Spleen (tissue), 11 donors: ENCODE measurements around the gene STK17A. TPM values are rescaled to one million over a fixed set of nuclear protein-coding genes. Genes with fewer than 3 reads are reported as not detected.

Experiments
- DNase-seq: peaks from one replicate; pipeline ENCODE4 v3.0.0-alpha.2; 2020
- H3K27ac ChIP-seq, 8 donors: fragments of 200-600 bp; sonication (generic) in 7 of 8; 1 replicate in 4 of 8; 2 replicates in 4 of 8; pipeline versions ENCODE4 v1.5.0 to v1.8.0; 2016 to 2021; ENCODE audit warnings: inconsistent platforms in 4 of 8, mild to moderate bottlenecking in 4 of 8, moderate library complexity in 1 of 8
- H3K27me3 ChIP-seq, 7 donors: fragments of 200-600 bp; sonication (generic) in 6 of 7; replicated peaks in 1 of 7; 1 replicate in 4 of 7; 2 replicates in 3 of 7; pipeline versions ENCODE4 v1.5.0 to v1.8.0; 2016 to 2021; ENCODE audit warnings: inconsistent platforms in 3 of 7, mild to moderate bottlenecking in 1 of 7
- H3K36me3 ChIP-seq, 6 donors: fragments of 200-600 bp; sonication (generic) in 5 of 6; 1 replicate in 4 of 6; 2 replicates in 2 of 6; pipeline versions ENCODE4 v1.5.0 to v1.8.0; 2016 to 2021; ENCODE audit warnings: inconsistent platforms in 2 of 6
- H3K4me1 ChIP-seq, 6 donors: fragments of 200-600 bp; sonication (generic) in 5 of 6; 1 replicate in 3 of 6; 2 replicates in 3 of 6; pipeline versions ENCODE4 v1.5.0 to v1.8.0; 2016 to 2021; ENCODE audit warnings: inconsistent platforms in 3 of 6
- H3K4me3 ChIP-seq, 8 donors: fragments of 200-600 bp; sonication (generic) in 7 of 8; 1 replicate in 4 of 8; 2 replicates in 4 of 8; pipeline versions ENCODE4 v1.5.0 to v1.8.0; 2016 to 2021; ENCODE audit warnings: inconsistent platforms in 4 of 8, mild to moderate bottlenecking in 4 of 8, moderate library complexity in 2 of 8
- H3K9me3 ChIP-seq, 8 donors: fragments of 200-600 bp; sonication (generic) in 7 of 8; 1 replicate in 4 of 8; 2 replicates in 4 of 8; pipeline versions ENCODE4 v1.5.0 to v1.8.0; 2016 to 2021; ENCODE audit warnings: inconsistent platforms in 4 of 8
- CTCF ChIP-seq, 11 experiments: fragments of 200-600 bp in 7 of 11; fragments of 450-650 bp in 4 of 11; sonication (generic) in 4 of 11; IDR thresholded peaks in 8 of 11; conservative IDR thresholded peaks in 3 of 11; 1 replicate in 7 of 11; 2 replicates in 4 of 11; pipeline versions ENCODE4 v1.4.0 to v1.8.0; 2016 to 2021; ENCODE audit warnings: antibody characterized with exemption in 11 of 11, inconsistent platforms in 4 of 11, mild to moderate bottlenecking in 1 of 11
- POLR2A ChIP-seq, 3 donors: fragments of 450-650 bp; IDR thresholded peaks; one replicate each; pipeline ENCODE4 v1.5.1; 2017; ENCODE audit warnings: antibody characterized with exemption in 3 of 3, mild to moderate bottlenecking in 1 of 3
- POLR2AphosphoS5 ChIP-seq, 3 donors: sonication (generic); formaldehyde crosslinking; IDR thresholded peaks; one replicate each; pipeline ENCODE4 v1.5.1; 2017; ENCODE audit warnings: antibody characterized with exemption in 3 of 3
- WGBS, 5 donors: extraction: QIAGEN DNeasy Blood & Tissue Kit in 3 of 5; methylation state at CpG; one replicate each; pipeline versions ENCODE4 v1.1.5 to v1.1.7; 2013 to 2018; 5-methylcytosine and 5-hydroxymethylcytosine counted together
- intact Hi-C: fragments of 100-400 bp; cut with DNase I; formaldehyde crosslinking; loops from one replicate; pipeline ENCODE4 v1.15.0; 2023; ENCODE audit warnings: low total_unique reads
- polyA plus RNA-seq, 3 donors: library from polyadenylated mRNA; stranded (reverse); fragments of 200-250 nt; gene quantifications; one replicate each; pipeline ENCODE4 v1.2.1, GENCODE V29; 2013
- total RNA-seq, 7 donors: library from RNA; depleted of rRNA in 3 of 7; stranded (reverse); fragments of >200 nt in 3 of 7; fragmentation: NEBNext Ultra II Directional in 4 of 7; extraction: Animal tissue kit (Norgen Biotek cat#: 25700) in 4 of 7; gene quantifications; one replicate each; pipeline versions ENCODE4 v1.1.0 to v1.2.1, GENCODE V29; 2016 to 2021
- donor health status: healthy with polysubstance abuse.
- donor health status: DM: no; HTN: no; CAD: no; lungs with moderate emphysema.
- donor health status: DM: no; HTN: no; CAD: no.
- donor health status: Bipolar disorder and iron deficiency.
- donor health status: healthy.
- donor health status: DM: no; HTN: no; CAD: no.
- donor health status: DM: yes; HTN: yes; CAD: no.

Gene STK17A
- total and polyA plus RNA-seq, 10 donors = 33.4 to 70.1 (median 53.4) TPM

GRCh38 chr7:43645699-43646226, 62.9 kb downstream of the STK17A start:
- Histone ChIP-seq H3K27ac (peak overlapping the region; percentile 91 to 98 (median 94)), H3K27me3 (no peaks in the 10 kb centered on the region), H3K36me3 (peaks cover 0 to 60% (median 9%) of the 10 kb centered on the region in 6 donors), H3K9me3 (no peaks in the 10 kb centered on the region), H3K4me3 (peak overlapping the region in 1 of 8 donors; percentile 61), H3K4me1 (peaks cover 51 to 98% (median 87%) of the 10 kb centered on the region in 6 donors)
- no peak for DNase-seq
- intact Hi-C loops = no loop called here
- WGBS, 5 donors = 68 to 82% (median 74%) methylated on average over 3 of the region's 3 CpGs
- TF ChIP-seq CTCF (IDR thresholded peaks at IDR 0.05 in 8 of 11, conservative IDR thresholded peaks at IDR 0.05 in 3 of 11) (no peak), POLR2AphosphoS5 (IDR thresholded peaks at IDR 0.05) (no peak), POLR2A (IDR thresholded peaks at IDR 0.05) (no peak)

- no peaks in the 10 kb centered on the region for H3K9me3 ChIP-seq
- no peaks in the 10 kb centered on the region for H3K27me3 ChIP-seq
- peak overlapping the region; percentile 91 to 98 (median 94) for H3K27ac ChIP-seq
- peaks cover 0 to 51% (median 8%) of the 10 kb centered on the region in 6 donors for H3K36me3 ChIP-seq
- TF ChIP-seq POLR2A (IDR thresholded peaks at IDR 0.05) (no peak), POLR2AphosphoS5 (IDR thresholded peaks at IDR 0.05) (peak in 1 of 3 donors; percentile 22)
- intact Hi-C loops = no loop called here
- 29 to 63% (median 40%) methylated on average over 8 of the region's 8 CpGs for WGBS, 5 donors
- peak overlapping the region in 2 of 8 donors; percentile 17 to 61 for H3K4me3 ChIP-seq
- H3K4me1 ChIP-seq = peaks cover 60 to 98% (median 89%) of the 10 kb centered on the region in 6 donors
- DNase-seq = no peak
These were observed 63.9 kb downstream of the STK17A start for GRCh38 chr7:43646603-43647338.

- Histone ChIP-seq H3K9me3 (no peaks in the 10 kb centered on the region), H3K36me3 (peaks cover 0 to 46% (median 5%) of the 10 kb centered on the region in 6 donors), H3K27ac (peak overlapping the region; percentile 91 to 98 (median 94)), H3K4me1 (peaks cover 60 to 98% (median 91%) of the 10 kb centered on the region in 6 donors), H3K4me3 (peak overlapping the region in 3 of 8 donors; percentile 17 to 61 (median 22)), H3K27me3 (no peaks in the 10 kb centered on the region)
- intact Hi-C loops = no loop called here
- DNase-seq = no peak
- TF ChIP-seq POLR2AphosphoS5 (IDR thresholded peaks at IDR 0.05) = no peak
- no peak for TF ChIP-seq POLR2A (IDR thresholded peaks at IDR 0.05)
- WGBS, 5 donors = 46 to 58% (median 49%) methylated on average over 7 of the region's 7 CpGs
These were observed 64.4 kb downstream of the STK17A start for GRCh38 chr7:43647339-43647672.

- Histone ChIP-seq H3K36me3 (peaks cover 0 to 40% (median 4%) of the 10 kb centered on the region in 6 donors), H3K27me3 (no peaks in the 10 kb centered on the region), H3K4me1 (peaks cover 60 to 98% (median 93%) of the 10 kb centered on the region in 6 donors), H3K9me3 (no peaks in the 10 kb centered on the region), H3K27ac (peak overlapping the region; percentile 91 to 98 (median 94)), H3K4me3 (peak overlapping the region in 6 of 8 donors; percentile 6 to 61 (median 17))
- intact Hi-C loops = no loop called here
- DNase-seq = peak; percentile 89
- TF ChIP-seq POLR2A (IDR thresholded peaks at IDR 0.05) (no peak), POLR2AphosphoS5 (IDR thresholded peaks at IDR 0.05) (peak; percentile 84 to 92 (median 87))
- WGBS, 5 donors = 10 to 21% (median 15%) methylated on average over 9 to 10 of the region's 10 CpGs
These were observed 65.0 kb downstream of the STK17A start for GRCh38 chr7:43647673-43648472.

- WGBS, 5 donors = 10 to 17% (median 13%) methylated on average over 8 of the region's 8 CpGs
- intact Hi-C loops = no loop called here
- Histone ChIP-seq H3K4me1 (peaks cover 67 to 98% (median 93%) of the 10 kb centered on the region in 6 donors), H3K36me3 (peaks cover 0 to 32% (median 0%) of the 10 kb centered on the region in 6 donors), H3K9me3 (no peaks in the 10 kb centered on the region), H3K27me3 (no peaks in the 10 kb centered on the region), H3K4me3 (peak overlapping the region in 7 of 8 donors; percentile 0 to 61 (median 17)), H3K27ac (peak overlapping the region; percentile 91 to 98 (median 94))
- DNase-seq = peak; percentile 91
- no peak for TF ChIP-seq CTCF (IDR thresholded peaks at IDR 0.05 in 8 of 11, conservative IDR thresholded peaks at IDR 0.05 in 3 of 11)
- TF ChIP-seq POLR2AphosphoS5 (IDR thresholded peaks at IDR 0.05) = peak in 1 of 3 donors; percentile 92
- no peak for TF ChIP-seq POLR2A (IDR thresholded peaks at IDR 0.05)
These were observed 65.8 kb downstream of the STK17A start for GRCh38 chr7:43648473-43649406.
